Left lung (tissue), 10 donors: ENCODE results near the gene MS4A3. TPM values are rescaled to one million over a fixed set of nuclear protein-coding genes. Genes with fewer than 3 reads are reported as not detected.
"Not testable (repeated sequence)": the region's sequence is repeated elsewhere in the genome, so short reads cannot be mapped to it uniquely, and the experiment has no call there.

ENCODE experiments used
- ATAC-seq: fragments of 200-7000 bp; cut with Tn5 transposase; one replicate; pipeline ENCODE4 v1.9.1; 2020; ENCODE audit warnings: moderate library complexity
- DNase-seq, 4 donors: peaks; one replicate each; pipeline ENCODE4 v3.0.0-alpha.2; 2013 to 2020
- H3K27ac ChIP-seq, 2 donors: fragments of 200-600 bp; sonication (generic) in 1 of 2; one replicate each; pipeline versions ENCODE4 v1.5.0 to v1.8.0; 2020 to 2021
- H3K27me3 ChIP-seq, 2 donors: fragments of 200-600 bp; sonication (generic) in 1 of 2; one replicate each; pipeline versions ENCODE4 v1.5.0 to v1.8.0; 2020 to 2021
- H3K36me3 ChIP-seq, 2 donors: fragments of 200-600 bp; sonication (generic) in 1 of 2; one replicate each; pipeline versions ENCODE4 v1.5.0 to v1.8.0; 2020 to 2021
- H3K4me1 ChIP-seq, 2 donors: fragments of 200-600 bp; one replicate each; pipeline ENCODE4 v1.8.0; 2021
- H3K4me3 ChIP-seq, 2 donors: fragments of 200-600 bp; sonication (generic) in 1 of 2; one replicate each; pipeline versions ENCODE4 v1.5.0 to v1.8.0; 2020 to 2021; ENCODE audit warnings: mild to moderate bottlenecking in 1 of 2
- H3K9me3 ChIP-seq, 2 donors: fragments of 200-600 bp; sonication (generic) in 1 of 2; one replicate each; pipeline versions ENCODE4 v1.5.0 to v1.8.0; 2020 to 2021
- CTCF ChIP-seq, 2 donors: fragments of 200-600 bp; sonication (generic) in 1 of 2; IDR thresholded peaks; one replicate each; pipeline versions ENCODE4 v1.5.0 to v1.8.0; 2021; ENCODE audit warnings: antibody characterized with exemption in 2 of 2
- intact Hi-C, 2 donors: fragments of 100-400 bp; cut with DNase I; formaldehyde crosslinking; loops; one replicate each; pipeline versions ENCODE4 v1.11.2 to v1.14.2; 2022
- polyA plus RNA-seq, 6 donors: library from polyadenylated mRNA; unstranded; fragments of 120-200 nt; gene quantifications; one replicate each; pipeline ENCODE4 v1.2.1, GENCODE V29; 2013; ENCODE audit not compliant: insufficient read length in 6 of 6
- total RNA-seq, 2 donors: library from RNA; stranded (reverse); fragmentation: NEBNext Ultra II Directional; extraction: Animal tissue kit (Norgen Biotek cat#: 25700); gene quantifications; one replicate each; pipeline ENCODE4 v1.2.1, GENCODE V29; 2021
- donor health status: DM: no; HTN: yes; CAD: no.
- donor health status: DM: no; HTN: no; CAD: no.

MS4A3 gene
- total and polyA plus RNA-seq, 8 donors: 0.73 to 2.3 (median 1.3) TPM; not detected in 1

GRCh38 chr11:60095477-60096120 is 39.1 kb downstream of the MS4A3 start:
- TF ChIP-seq CTCF (IDR thresholded peaks at IDR 0.05): no peak
- Histone ChIP-seq H3K36me3 (no peaks in the 10 kb centered on the region), H3K9me3 (no peaks in the 10 kb centered on the region), H3K4me1 (no peaks in the 10 kb centered on the region), H3K27ac (no peak overlapping the region), H3K27me3 (no peaks in the 10 kb centered on the region), H3K4me3 (no peak overlapping the region)
- ATAC-seq: no peak
- DNase-seq: no peak
- intact Hi-C loops: no loop called here

GRCh38 chr11:60097189-60097588 is 40.7 kb downstream of the MS4A3 start:
- ATAC-seq (no peak), DNase-seq (no peak)
- no peaks in the 10 kb centered on the region for H3K9me3 ChIP-seq
- H3K36me3 ChIP-seq: no peaks in the 10 kb centered on the region
- no peak overlapping the region for H3K4me3 ChIP-seq
- no peak overlapping the region for H3K27ac ChIP-seq
- peaks cover 0 to 5% of the 10 kb centered on the region in 2 donors for H3K4me1 ChIP-seq
- intact Hi-C loops: no loop called here
- no peaks in the 10 kb centered on the region for H3K27me3 ChIP-seq
- no peak for TF ChIP-seq CTCF (IDR thresholded peaks at IDR 0.05)

GRCh38 chr11:60098508-60098907 is 42.0 kb downstream of the MS4A3 start:
- intact Hi-C loops: no loop called here
- DNase-seq (no peak), ATAC-seq (no peak)
- Histone ChIP-seq H3K36me3 (no peaks in the 10 kb centered on the region), H3K4me3 (no peak overlapping the region), H3K4me1 (peaks cover 0 to 5% of the 10 kb centered on the region in 2 donors), H3K27me3 (no peaks in the 10 kb centered on the region), H3K9me3 (no peaks in the 10 kb centered on the region), H3K27ac (no peak overlapping the region)
- TF ChIP-seq CTCF (IDR thresholded peaks at IDR 0.05): no peak

- Histone ChIP-seq H3K4me3 (no peak overlapping the region), H3K27ac (no peak overlapping the region), H3K27me3 (no peaks in the 10 kb centered on the region), H3K4me1 (peaks cover 0 to 5% of the 10 kb centered on the region in 2 donors), H3K36me3 (no peaks in the 10 kb centered on the region), H3K9me3 (no peaks in the 10 kb centered on the region)
- TF ChIP-seq CTCF (IDR thresholded peaks at IDR 0.05): no peak
- ATAC-seq (no peak), DNase-seq (no peak)
- intact Hi-C loops: no loop called here
Measured at GRCh38 chr11:60100516-60100915, 44.1 kb downstream of the MS4A3 start.

- H3K27ac ChIP-seq, ATAC-seq, DNase-seq, H3K27me3 ChIP-seq, H3K36me3 ChIP-seq, H3K4me3 ChIP-seq, intact Hi-C loops, H3K4me1 ChIP-seq, H3K9me3 ChIP-seq: not testable (repeated sequence)
Measured at GRCh38 chr11:60101368-60101767, 44.9 kb downstream of the MS4A3 start.

- H3K36me3 ChIP-seq, H3K4me3 ChIP-seq, H3K27ac ChIP-seq, intact Hi-C loops, H3K27me3 ChIP-seq, H3K9me3 ChIP-seq, H3K4me1 ChIP-seq, ATAC-seq, DNase-seq: not testable (repeated sequence)
Measured at GRCh38 chr11:60104471-60105115, 48.1 kb downstream of the MS4A3 start.

- H3K4me1 ChIP-seq, H3K9me3 ChIP-seq, ATAC-seq, H3K4me3 ChIP-seq, H3K36me3 ChIP-seq, H3K27ac ChIP-seq, intact Hi-C loops, H3K27me3 ChIP-seq, DNase-seq: not testable (repeated sequence)
Measured at GRCh38 chr11:60108631-60109030, 52.2 kb downstream of the MS4A3 start.
